Mesodermal cell (in vitro differentiated cells): ENCODE measurements around the gene MAGI2.

Experiments
- H3K27ac ChIP-seq: 2 replicates; pipeline ENCODE4 v1.7.0; 2013; ENCODE audit warnings: mild to moderate bottlenecking, low read depth, low read length, moderate library complexity; ENCODE audit not compliant: severe bottlenecking
- H3K36me3 ChIP-seq: 2 replicates; pipeline ENCODE4 v1.7.1; 2013; ENCODE audit warnings: mild to moderate bottlenecking, low read length, moderate library complexity; ENCODE audit not compliant: control insufficient read depth, insufficient read depth
- H3K4me1 ChIP-seq: one replicate; pipeline ENCODE4 v1.7.1; 2013; ENCODE audit warnings: mild to moderate bottlenecking, low read length; ENCODE audit not compliant: insufficient read depth, control insufficient read depth, poor library complexity, severe bottlenecking
- H3K4me3 ChIP-seq: 2 replicates; pipeline ENCODE4 v1.7.0; 2013; ENCODE audit warnings: low read length, control low read depth, mild to moderate bottlenecking; ENCODE audit not compliant: insufficient read depth, poor library complexity, severe bottlenecking; ENCODE audit errors: extremely low read depth
- H3K9me3 ChIP-seq: 2 replicates; pipeline ENCODE4 v1.7.1; 2013; ENCODE audit warnings: mild to moderate bottlenecking, low read length, moderate library complexity; ENCODE audit not compliant: control insufficient read depth
- WGBS, 2 experiments: methylation state at CpG; one replicate each; pipeline ENCODE4 v1.1.5; 2013; ENCODE audit warnings: missing lambda C conversion rate in 2 of 2; ENCODE audit not compliant: insufficient coverage in 2 of 2; 5-methylcytosine and 5-hydroxymethylcytosine counted together

The MAGI2 gene

GRCh38 chr7:79304711-79305110, 148.8 kb downstream of the MAGI2 start:
- no peak overlapping the region for H3K4me3 ChIP-seq
- H3K4me1 ChIP-seq: no peaks in the 10 kb centered on the region
- no peaks in the 10 kb centered on the region for H3K36me3 ChIP-seq
- WGBS, 2 experiments: no CpG with 5 or more reads among the region's 2 CpGs
- no peak overlapping the region for H3K27ac ChIP-seq
- no peaks in the 10 kb centered on the region for H3K9me3 ChIP-seq

GRCh38 chr7:79302293-79302692, 151.2 kb downstream of the MAGI2 start:
- Histone ChIP-seq H3K9me3 (no peaks in the 10 kb centered on the region), H3K4me1 (no peaks in the 10 kb centered on the region), H3K4me3 (no peak overlapping the region), H3K27ac (no peak overlapping the region), H3K36me3 (no peaks in the 10 kb centered on the region)
- 82% methylated on average over 1 of the region's 1 CpG; no CpG with 5 or more reads in 1 of the 2 experiments for WGBS, 2 experiments

GRCh38 chr7:79301419-79301818, 152.0 kb downstream of the MAGI2 start:
- no peaks in the 10 kb centered on the region for H3K9me3 ChIP-seq
- no peak overlapping the region for H3K27ac ChIP-seq
- no peak overlapping the region for H3K4me3 ChIP-seq
- no peaks in the 10 kb centered on the region for H3K36me3 ChIP-seq
- H3K4me1 ChIP-seq: no peaks in the 10 kb centered on the region

- Histone ChIP-seq H3K4me3 (no peak overlapping the region), H3K4me1 (no peaks in the 10 kb centered on the region), H3K27ac (no peak overlapping the region), H3K36me3 (no peaks in the 10 kb centered on the region), H3K9me3 (no peaks in the 10 kb centered on the region)
Observed at GRCh38 chr7:79300573-79300972, 152.9 kb downstream of the MAGI2 start.

GRCh38 chr7:79298145-79298760, 155.2 kb downstream of the MAGI2 start:
- WGBS, 2 experiments: no CpG with 5 or more reads among the region's 3 CpGs
- Histone ChIP-seq H3K27ac (no peak overlapping the region), H3K36me3 (no peaks in the 10 kb centered on the region), H3K9me3 (no peaks in the 10 kb centered on the region), H3K4me1 (peaks cover 6% of the 10 kb centered on the region), H3K4me3 (no peak overlapping the region)

GRCh38 chr7:79296553-79297320, 156.7 kb downstream of the MAGI2 start:
- Histone ChIP-seq H3K27ac (no peak overlapping the region), H3K4me3 (no peak overlapping the region), H3K36me3 (no peaks in the 10 kb centered on the region), H3K4me1 (peaks cover 6% of the 10 kb centered on the region), H3K9me3 (no peaks in the 10 kb centered on the region)
- no CpG with 5 or more reads among the region's 1 CpG for WGBS, 2 experiments

GRCh38 chr7:79293655-79294142, 159.8 kb downstream of the MAGI2 start:
- WGBS, 2 experiments: 71 to 90% methylated on average over 2 to 3 of the region's 7 CpGs
- Histone ChIP-seq H3K36me3 (no peaks in the 10 kb centered on the region), H3K4me3 (no peak overlapping the region)

GRCh38 chr7:79292834-79293233, 160.6 kb downstream of the MAGI2 start:
- Histone ChIP-seq H3K4me1 (peaks cover 6% of the 10 kb centered on the region), H3K36me3 (no peaks in the 10 kb centered on the region), H3K27ac (no peak overlapping the region), H3K4me3 (no peak overlapping the region), H3K9me3 (no peaks in the 10 kb centered on the region)
- WGBS, 2 experiments: 77 to 96% methylated on average over 2 of the region's 2 CpGs

More at GRCh38 chr7:79293655-79294142, 159.8 kb downstream of the MAGI2 start:
- Histone ChIP-seq H3K4me1 (peaks cover 6% of the 10 kb centered on the region), H3K9me3 (no peaks in the 10 kb centered on the region), H3K27ac (no peak overlapping the region)

- no peak overlapping the region for H3K27ac ChIP-seq
- H3K4me1 ChIP-seq: peaks cover 6% of the 10 kb centered on the region
- no peaks in the 10 kb centered on the region for H3K9me3 ChIP-seq
- H3K4me3 ChIP-seq: no peak overlapping the region
- H3K36me3 ChIP-seq: no peaks in the 10 kb centered on the region
Observed at GRCh38 chr7:79291498-79291865, 162.0 kb downstream of the MAGI2 start.

GRCh38 chr7:79290841-79291497, 162.5 kb downstream of the MAGI2 start:
- WGBS, 2 experiments: no CpG with 5 or more reads among the region's 4 CpGs
- Histone ChIP-seq H3K4me1 (peaks cover 6% of the 10 kb centered on the region), H3K4me3 (no peak overlapping the region), H3K27ac (no peak overlapping the region), H3K9me3 (no peaks in the 10 kb centered on the region), H3K36me3 (no peaks in the 10 kb centered on the region)

- Histone ChIP-seq H3K4me3 (no peak overlapping the region), H3K9me3 (no peaks in the 10 kb centered on the region), H3K36me3 (no peaks in the 10 kb centered on the region), H3K27ac (no peak overlapping the region), H3K4me1 (peaks cover 6% of the 10 kb centered on the region)
- 95 to 100% methylated on average over 2 to 3 of the region's 3 CpGs for WGBS, 2 experiments
Observed at GRCh38 chr7:79290398-79290797, 163.1 kb downstream of the MAGI2 start.
